Mucosa of descending colon (tissue), 3 donors: ENCODE data around the gene WDR83. TPM values are rescaled to one million over a fixed set of nuclear protein-coding genes. Genes with fewer than 3 reads are reported as not detected.
A peak's percentile ranks its signal among the peaks of the same experiment; 100 is the strongest.

Experiments
- ATAC-seq: fragments of 200-7000 bp; cut with Tn5 transposase; one replicate; pipeline ENCODE4 v1.9.1; 2020; ENCODE audit warnings: mild to moderate bottlenecking, moderate library complexity
- DNase-seq, 3 donors: peaks; one replicate each; pipeline ENCODE4 v3.0.0-alpha.2; 2020
- H3K36me3 ChIP-seq: fragments of 200-600 bp; one replicate; pipeline ENCODE4 v1.8.0; 2021; ENCODE audit warnings: low read depth, mild to moderate bottlenecking
- H3K4me1 ChIP-seq: fragments of 200-600 bp; one replicate; pipeline ENCODE4 v1.8.0; 2021; ENCODE audit warnings: low read depth, mild to moderate bottlenecking
- H3K4me3 ChIP-seq: fragments of 200-600 bp; one replicate; pipeline ENCODE4 v1.8.0; 2021; ENCODE audit warnings: mild to moderate bottlenecking
- H3K9me3 ChIP-seq: fragments of 200-600 bp; one replicate; pipeline ENCODE4 v1.8.0; 2021; ENCODE audit warnings: mild to moderate bottlenecking
- CTCF ChIP-seq: fragments of 200-600 bp; IDR thresholded peaks from one replicate; pipeline ENCODE4 v1.8.0; 2022; ENCODE audit warnings: antibody characterized with exemption, mild to moderate bottlenecking
- intact Hi-C, 2 donors: fragments of 100-400 bp; cut with DNase I in 1 of 2; cut with micrococcal nuclease in 1 of 2; formaldehyde crosslinking; loops; one replicate each; pipeline versions ENCODE4 v1.11.0 to v1.11.1; 2022; cut with DNase I, micrococcal nuclease
- total RNA-seq, 3 donors: library from RNA; stranded (reverse); fragmentation: NEBNext Ultra II Directional in 2 of 3; extraction: Animal tissue kit (Norgen Biotek cat#: 25700) in 2 of 3; gene quantifications; one replicate each; pipeline versions ENCODE4 v1.2.1 to v1.2.4, GENCODE V29; 2021 to 2023
- donor health status: DM: no; HTN: no; CAD: no; lungs with moderate emphysema.
- donor health status: DM: no; HTN: no; CAD: no.
- donor health status: DM: no; HTN: yes; CAD: no.

Gene WDR83
- total RNA-seq, 3 donors from 2014 or later = 6.4 to 13.4 (median 7.4) TPM

- TF ChIP-seq CTCF = no peak
- Histone ChIP-seq H3K4me1 (peaks cover 6% of the 10 kb centered on the region), H3K9me3 (no peaks in the 10 kb centered on the region), H3K4me3 (no peak overlapping the region), H3K36me3 (no peaks in the 10 kb centered on the region)
- ATAC-seq = no peak
- no peak for DNase-seq
- intact Hi-C loops = no loop called here
These were observed 5.6 kb upstream of the WDR83 start for GRCh38 chr19:12660980-12661379.

DNA sequence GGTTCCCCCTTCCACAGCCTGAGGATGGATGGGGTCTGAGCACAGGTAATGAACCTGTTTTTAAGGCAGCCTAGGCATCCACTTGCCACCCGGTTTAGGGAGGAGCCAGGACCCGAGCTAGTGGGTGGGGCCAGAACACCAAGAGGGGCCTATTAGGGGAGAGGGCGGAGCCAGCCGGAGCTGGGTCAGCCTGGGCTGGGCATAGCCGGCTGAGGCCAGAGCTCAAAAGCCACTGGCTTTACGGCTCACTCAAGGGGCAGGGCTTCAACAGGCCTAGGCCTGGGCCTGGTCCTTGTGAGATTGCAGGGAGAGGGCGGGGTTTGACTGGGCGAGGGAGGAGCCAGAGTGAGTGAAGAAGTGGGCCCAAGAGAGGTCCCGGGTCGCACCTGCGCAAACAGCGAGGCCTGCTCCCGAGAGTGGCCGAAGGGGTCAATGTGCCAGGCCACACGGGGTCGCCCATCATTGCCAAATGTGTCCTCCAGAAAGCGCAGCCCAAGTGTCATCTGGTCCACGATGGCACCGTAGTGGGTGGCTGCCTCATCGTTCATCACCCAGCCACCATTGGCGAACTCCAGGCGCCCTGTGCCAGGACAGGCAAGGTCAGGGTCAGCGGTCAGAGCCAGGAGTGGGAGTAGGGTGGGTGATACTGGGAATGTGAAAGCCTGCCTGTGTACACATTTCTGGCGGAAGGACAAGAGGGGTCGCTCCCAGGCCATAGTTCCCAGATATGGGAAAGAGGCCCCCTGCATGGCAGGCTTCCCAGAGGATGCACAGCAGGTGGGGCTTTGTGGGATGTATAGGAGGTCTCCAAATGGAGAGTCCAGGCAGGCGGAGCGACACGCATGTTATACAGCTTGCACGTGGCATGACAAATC lies 2.0 kb upstream of the WDR83 start:
- intact Hi-C loops = no loop called here
- no peak for TF ChIP-seq CTCF
- no peaks in the 10 kb centered on the region for H3K9me3 ChIP-seq
- H3K4me1 ChIP-seq = peaks cover 25% of the 10 kb centered on the region
- ATAC-seq = peak; percentile 29
- H3K4me3 ChIP-seq = no peak overlapping the region
- DNase-seq = peak in 2 of 3 donors; percentile 55 to 67
- no peaks in the 10 kb centered on the region for H3K36me3 ChIP-seq

- intact Hi-C loops = no loop called here
- DNase-seq = peak in 2 of 3 donors; percentile 52 to 81
- peak; percentile 6 for ATAC-seq
- TF ChIP-seq CTCF = no peak
- Histone ChIP-seq H3K4me1 (peaks cover 27% of the 10 kb centered on the region), H3K4me3 (no peak overlapping the region), H3K9me3 (no peaks in the 10 kb centered on the region), H3K36me3 (no peaks in the 10 kb centered on the region)
These were observed 1.4 kb upstream of the WDR83 start for GRCh38 chr19:12665281-12665573.

GRCh38 chr19:12665671-12666264 lies 839 bp upstream of the WDR83 start:
- DNase-seq = peak in 1 of 3 donors; percentile 59
- ATAC-seq = peak; percentile 5
- Histone ChIP-seq H3K4me3 (no peak overlapping the region), H3K4me1 (peaks cover 33% of the 10 kb centered on the region), H3K9me3 (no peaks in the 10 kb centered on the region), H3K36me3 (no peaks in the 10 kb centered on the region)
- TF ChIP-seq CTCF = no peak
- intact Hi-C loops = no loop called here

DNA sequence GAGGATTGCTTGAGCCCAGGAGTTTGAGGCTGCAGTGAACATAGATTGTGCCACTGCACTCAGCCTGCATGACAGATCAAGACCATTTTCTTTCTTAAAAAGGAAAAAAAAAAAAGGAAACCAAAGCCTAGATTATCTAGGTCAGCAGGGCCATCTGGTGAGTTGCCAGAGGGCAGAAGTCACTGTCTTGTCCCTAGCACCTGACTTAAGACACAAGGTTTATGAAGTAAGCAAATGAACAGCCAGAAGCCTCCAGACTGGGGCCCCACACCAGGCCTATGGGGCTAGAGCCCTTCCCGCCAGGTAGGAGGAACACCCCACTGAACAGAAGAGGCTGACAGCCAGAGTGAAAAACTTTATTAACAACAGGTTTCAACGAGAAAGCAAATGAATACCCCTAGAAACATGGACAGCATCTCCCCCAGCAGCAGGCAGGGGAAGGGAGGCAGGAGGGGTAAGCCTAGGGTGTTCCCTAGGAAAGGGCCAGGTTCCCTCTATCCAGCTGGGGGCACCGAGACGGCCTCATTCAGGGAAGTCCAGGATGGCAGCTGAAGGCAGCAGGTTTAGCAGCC lies 1.2 kb downstream of the WDR83 start:
- TF ChIP-seq CTCF = no peak
- DNase-seq = peak in 1 of 3 donors; percentile 49
- intact Hi-C loops = no loop called here
- Histone ChIP-seq H3K9me3 (no peaks in the 10 kb centered on the region), H3K4me3 (no peak overlapping the region), H3K4me1 (peaks cover 33% of the 10 kb centered on the region), H3K36me3 (no peaks in the 10 kb centered on the region)
- no peak for ATAC-seq
